AG08395 (cell line): Measurements from ENCODE around the gene TANC1.

Experiments
- DNase-seq: peaks from one replicate; pipeline ENCODE4 v3.0.0; 2012; ENCODE audit warnings: mixed read lengths, low spot score

The TANC1 gene

DNA sequence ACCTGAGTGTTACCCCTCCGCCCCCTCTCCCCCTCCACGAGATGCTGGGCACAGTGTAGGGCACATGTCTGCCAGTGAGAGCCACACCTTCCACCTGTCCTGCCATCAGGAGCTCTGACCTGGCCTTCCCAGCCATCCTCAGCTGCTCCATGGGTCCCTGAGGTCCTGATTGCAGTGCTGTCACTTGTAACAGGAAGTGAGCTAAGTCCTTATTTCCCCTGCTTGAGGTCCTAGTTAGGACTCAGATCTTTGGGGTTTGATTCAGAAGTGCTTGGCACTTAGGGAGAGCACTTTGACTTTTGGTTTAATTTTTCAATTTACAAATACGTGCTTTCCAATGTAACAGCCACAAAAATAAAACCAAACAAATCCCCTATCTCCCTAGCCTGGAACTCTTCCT is 192.5 kb downstream of the TANC1 start:
- DNase-seq = no peak

DNA sequence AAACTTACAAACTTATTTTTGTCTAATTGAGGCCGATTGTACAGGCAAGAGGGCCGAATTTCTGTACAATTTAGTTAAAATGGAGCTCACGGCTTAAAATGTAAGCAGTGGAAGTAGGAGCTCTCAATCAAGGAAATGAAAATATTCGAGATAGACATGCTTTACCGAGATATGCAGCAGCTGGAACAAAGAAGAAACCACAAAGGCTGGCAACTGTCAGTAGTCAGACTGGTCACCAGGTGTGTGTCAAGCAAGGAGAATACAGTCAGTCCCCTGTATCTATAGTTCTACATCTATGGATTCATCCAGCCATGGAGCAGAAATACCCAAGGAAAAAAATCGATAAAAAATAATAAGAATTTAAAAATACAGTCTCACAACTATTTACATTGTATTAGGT is 195.5 kb downstream of the TANC1 start:
- no peak for DNase-seq

DNA sequence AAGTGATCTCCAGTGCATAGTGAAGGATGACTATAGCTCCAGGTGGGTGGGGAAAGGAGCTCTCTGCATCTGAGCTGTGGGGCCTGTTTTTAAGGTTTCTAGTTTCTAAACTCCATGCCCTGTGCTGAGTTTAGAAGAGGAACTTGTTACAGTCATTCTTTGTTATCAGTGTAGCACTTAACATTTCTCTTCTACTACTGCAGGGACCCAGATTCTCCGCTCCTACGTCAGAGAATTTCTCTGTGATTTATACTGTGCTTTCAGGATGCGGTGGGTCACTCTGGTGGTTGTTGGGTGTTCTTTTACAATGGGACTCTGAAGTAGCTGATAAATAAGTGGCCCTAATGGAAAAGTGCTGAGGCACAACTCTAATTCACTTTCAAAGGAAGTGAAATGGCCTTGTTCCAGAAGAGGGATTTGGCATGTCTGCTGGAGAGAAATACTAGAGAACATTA is 196.0 kb downstream of the TANC1 start:
- DNase-seq = no peak

DNA sequence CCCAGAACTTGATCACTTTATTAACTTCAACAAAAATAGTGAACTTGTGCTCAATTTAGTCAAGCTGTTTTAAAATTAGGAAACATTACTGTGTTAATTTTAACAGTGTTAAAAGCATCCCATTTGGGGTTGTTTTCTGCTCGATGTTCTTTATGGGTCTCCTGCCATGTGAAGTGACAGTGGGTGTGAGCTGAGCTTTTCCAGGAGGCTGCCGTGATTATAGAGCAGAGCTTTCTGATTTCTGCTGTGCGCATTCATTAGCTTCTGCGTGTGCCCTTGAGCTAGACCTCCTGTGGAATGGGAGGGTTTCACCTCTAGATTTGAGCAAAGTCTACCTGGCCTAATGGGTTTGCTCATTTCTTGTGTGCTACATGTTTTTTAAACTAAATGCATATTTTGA is 196.6 kb downstream of the TANC1 start:
- DNase-seq = no peak

DNA sequence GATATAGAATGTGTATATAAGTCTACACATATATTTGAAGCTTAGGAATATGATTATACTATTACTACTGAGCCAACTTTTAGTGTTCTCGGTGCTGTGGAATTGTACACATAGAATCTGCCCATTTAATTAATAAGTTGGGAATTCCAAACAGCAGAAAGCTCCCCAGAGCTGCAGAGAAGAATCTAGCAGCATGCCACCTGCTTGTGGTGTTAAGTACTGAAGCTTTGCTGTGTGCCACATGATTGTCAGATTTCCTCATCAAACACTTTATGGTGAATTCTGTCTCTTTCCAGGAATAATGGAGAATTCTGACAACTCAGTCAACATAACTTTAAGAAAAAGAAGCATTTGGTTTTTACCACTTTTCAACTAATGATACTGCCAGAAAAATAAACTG is 200.3 kb downstream of the TANC1 start:
- DNase-seq = peak; percentile 20

DNA sequence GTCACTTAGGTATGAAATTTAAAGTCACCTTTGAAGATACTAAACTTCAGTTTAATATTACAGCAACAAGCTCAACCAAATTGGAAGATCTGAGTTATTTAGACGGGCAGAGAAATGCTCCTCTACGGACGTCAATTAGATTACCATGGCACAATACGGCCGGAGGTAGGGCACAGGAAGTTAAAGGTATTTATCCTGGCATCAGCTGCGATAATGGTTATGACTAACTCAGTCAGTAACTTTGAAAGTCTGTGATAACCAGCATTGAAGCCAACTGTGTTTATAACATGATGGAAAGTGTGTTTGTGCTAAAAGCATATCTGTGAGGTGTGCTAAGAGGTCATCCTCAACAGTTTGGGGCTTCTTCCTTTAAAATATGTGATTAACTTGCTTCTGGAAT is 200.7 kb downstream of the TANC1 start:
- no peak for DNase-seq

DNA sequence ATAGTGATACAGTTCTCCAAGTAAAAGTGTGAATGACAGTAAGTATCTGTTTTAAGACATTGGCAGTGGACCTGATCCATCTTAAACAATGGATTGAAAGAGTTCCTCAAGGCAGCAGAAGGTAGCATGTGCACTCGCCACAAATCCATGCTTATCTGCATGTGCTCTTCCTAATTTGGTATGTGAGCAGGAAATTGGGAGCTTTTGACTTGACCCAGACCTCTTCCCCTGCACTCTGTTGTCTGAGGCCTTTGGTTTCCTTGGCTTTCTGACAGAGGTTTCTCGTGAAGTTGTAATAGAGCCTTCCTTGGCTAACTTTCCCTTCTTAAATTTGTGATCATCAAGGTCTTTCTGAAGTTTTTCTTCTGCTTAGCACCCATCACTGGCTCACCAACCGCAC is 204.0 kb downstream of the TANC1 start:
- DNase-seq = no peak

DNA sequence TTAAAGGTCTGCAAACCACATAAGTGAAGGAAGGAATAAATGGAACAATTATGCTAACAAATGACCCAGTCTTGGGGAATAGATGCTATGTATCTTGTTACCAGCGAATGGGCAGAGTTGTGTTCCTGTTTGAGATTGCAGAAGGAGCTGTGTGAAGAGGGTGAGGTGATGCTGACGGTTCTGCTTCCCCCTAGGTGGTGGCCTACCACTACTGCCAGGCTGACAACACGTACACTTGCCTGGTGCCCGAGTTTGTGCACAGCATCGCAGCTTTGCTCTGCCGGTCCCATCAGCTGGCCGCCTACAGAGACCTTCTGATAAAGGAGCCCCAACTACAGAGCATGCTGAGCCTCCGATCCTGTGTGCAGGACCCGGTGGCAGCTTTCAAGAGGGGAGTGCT is 206.3 kb downstream of the TANC1 start:
- no peak for DNase-seq

DNA sequence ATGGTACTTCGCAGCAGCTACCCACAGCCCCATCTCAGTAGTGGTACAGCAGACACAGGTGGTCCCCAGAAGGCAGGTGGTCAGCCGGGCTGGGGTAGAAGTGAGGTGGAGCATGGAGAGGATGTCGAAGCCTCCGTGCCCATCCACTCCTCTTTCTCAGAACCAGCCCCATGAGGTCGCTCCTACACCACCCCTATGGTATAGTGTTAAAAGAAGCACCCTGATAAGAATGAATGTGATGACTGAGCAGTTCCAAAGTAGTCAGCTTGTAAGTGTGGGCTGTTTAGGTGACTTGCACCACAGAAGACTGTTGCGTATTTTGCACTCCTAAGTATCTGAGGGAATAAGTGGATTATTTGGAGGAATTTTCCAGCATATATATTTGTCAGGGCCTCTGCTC is 206.7 kb downstream of the TANC1 start:
- no peak for DNase-seq

DNA sequence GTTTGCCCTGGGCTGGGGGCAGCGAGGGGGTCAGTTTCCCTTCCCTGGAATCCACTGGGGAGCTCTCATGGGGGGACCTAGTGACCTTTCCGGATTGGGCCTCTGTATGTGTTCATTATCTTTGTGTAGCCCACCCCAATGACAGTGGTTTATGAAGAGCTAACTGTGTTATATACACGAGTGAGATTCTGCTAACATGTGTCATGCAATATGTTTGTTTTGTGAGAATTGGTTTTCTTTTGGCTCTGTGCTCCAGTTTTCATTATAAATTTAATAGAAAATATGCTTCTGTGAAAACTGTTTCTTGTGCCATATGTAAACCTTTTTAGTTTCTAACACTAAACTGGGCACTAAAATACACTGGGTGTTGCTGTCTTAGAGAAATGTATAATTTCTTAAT is 207.5 kb downstream of the TANC1 start:
- DNase-seq = no peak

DNA sequence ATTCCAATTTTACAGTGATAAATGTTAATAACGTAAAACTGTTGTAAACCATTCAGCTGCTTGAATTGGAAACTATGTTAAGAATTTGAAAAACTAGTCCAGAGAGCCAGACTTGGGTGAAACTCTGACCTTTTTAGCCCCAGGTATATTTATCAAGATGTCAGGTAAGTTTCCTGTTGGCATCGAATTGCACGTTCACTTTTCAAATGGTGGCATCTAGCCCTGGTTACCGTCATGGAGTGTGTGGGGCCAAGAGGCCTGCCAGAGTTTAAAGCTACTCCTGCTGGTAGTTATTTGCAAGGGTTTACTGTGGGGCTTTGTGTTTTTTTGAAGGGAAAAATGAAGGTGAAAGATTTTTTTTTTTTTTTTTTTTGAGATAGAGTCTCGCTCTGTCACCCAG is 208.1 kb downstream of the TANC1 start:
- no peak for DNase-seq

DNA sequence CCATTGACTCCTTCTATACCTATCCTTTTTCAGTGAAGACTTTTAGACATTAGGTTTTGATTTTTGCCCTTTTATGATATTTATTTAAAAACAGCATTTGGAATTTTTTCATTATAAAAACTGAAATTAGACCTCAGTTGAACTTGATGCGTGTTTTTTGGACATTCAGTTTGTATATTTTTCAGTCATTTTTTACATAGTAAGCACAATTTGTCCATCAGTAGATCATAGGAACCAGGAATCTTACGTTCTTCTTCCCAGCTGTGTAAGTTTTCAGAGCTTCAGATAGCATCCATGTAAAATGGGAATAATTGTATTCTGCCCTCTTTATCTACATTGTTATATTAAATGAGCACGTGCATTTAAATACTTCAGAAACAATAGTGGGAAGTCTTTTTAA is 208.9 kb downstream of the TANC1 start:
- no peak for DNase-seq

DNA sequence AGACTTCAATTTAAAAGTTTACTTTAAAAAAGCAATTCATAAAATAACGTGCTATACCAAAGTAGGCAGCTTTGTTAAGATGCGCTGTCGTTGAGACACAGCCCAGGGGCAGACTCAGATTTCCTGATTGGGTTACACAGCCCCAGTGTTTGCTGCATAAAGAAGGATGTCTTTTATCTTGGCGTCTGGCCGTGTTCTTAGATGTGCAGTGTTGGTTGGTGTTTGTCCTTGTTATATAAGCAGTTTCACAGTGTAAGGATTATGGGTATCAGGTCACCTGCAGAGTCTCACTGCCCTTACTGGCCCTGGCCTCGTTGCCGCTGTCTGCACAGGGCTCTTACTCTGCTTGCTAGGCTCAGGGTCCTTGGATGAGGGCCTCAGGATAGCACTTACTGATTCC is 209.5 kb downstream of the TANC1 start:
- no peak for DNase-seq

DNA sequence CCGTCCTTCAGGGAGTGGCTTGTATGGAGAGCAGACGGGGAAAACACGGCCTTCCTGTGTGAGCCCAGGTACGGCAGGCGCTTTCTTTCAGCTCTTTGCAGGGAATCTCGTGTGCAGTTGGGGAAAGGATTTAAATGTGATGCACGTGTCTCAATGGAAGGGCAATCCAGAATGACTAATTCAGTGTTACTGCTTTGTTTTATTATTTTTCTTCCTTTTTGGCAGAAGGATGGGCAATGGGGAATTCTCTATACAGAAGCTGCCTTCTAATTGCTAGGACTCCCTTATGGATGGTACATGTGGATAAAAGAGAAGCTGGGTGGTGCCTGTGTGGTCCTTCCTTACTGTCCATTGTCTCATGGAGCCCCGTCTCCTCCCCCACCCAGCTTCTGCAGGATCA is 210.7 kb downstream of the TANC1 start:
- DNase-seq = no peak

DNA sequence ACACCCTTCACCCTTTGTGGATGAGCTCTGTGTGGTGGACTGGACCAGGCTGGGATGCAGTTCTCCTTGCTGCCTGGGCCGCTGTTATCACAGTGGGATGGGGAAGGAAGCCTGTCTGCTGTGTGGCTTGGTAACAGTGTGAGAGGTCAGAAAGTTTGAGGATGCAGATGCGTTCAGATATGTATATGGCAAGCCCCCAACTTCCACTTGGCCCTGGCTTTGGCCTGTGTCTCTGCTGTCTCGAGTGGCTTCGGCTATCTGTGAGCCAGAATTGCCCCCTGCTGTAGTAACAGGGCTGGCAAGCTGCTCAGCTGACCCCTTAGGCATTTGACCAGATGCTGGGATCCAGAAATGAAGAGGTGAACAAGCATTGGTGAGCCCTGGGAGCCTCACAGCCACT is 211.3 kb downstream of the TANC1 start:
- no peak for DNase-seq

DNA sequence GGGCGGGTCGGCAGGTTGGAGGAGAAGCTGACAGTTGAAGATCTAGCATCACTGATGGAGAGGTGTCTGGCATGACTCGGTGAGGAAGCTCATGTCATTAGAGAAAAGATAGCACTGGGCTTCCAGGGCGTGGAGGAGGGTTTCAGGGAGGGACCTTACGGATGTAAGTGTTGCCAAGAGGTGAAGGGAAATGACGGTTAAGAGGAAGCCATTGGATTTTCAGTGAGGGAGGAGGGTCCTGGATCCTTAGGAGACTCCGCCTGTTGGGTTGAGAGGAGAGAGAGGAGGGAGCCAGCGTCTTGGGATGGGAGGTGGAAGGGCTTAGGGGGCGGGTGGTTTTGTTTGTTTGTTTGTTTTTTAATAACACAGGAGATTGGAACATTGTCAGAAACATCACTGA is 214.9 kb downstream of the TANC1 start:
- DNase-seq = no peak

DNA sequence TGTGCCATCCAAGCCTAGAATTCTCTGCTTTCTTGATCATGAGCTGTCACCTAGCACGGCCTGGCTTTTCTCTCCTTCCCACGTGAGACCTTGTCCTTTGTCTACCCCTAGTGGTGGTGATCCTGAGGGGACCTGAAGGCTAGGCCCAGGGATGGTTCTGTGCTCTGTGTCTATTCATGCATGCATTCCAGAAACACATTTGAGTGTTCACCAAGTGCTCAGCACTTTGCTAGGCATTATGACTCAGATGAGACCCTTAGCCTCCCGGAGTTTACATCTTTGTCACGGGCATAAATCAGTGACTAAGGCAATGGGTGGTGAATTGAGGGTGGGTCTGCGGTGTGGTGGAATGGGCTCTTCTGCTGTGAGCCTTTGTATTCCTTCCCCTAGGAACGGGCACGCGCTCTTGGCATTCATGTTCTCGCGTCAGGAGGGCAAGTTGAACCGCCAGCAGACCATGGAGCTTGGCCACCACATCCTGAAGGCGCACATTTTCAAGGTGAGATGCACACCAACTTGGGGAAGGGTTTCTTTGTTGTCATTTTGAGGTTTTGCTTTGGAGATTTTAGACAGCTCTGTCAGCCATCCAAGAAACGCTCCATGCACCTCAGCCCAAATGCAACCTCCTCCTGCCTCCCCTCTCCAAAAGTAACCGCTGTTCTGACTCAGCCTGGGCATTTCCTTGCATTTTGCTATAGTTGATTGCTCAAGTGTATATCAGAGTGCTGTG is 217.1 kb downstream of the TANC1 start:
- DNase-seq = peak; percentile 72

DNA sequence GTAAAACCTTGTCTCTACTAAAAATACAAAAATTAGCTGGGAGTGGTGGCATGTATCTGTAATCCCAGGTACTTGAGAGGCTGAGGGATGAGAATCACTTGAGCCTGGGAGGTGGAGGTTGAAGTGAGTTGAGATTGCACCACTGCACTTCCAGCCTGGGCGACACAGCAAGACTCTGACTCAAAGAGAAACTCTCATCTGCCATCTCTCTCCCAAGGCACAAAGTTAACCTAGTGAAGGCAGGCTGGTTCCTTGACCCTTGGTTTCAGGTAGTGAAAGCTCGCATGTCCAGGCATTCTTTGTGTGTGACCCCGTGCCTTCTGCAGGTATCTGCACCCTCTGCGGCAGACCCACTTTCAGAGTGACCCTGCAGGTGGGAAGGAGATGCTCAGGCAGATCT is 218.0 kb downstream of the TANC1 start:
- no peak for DNase-seq

DNA sequence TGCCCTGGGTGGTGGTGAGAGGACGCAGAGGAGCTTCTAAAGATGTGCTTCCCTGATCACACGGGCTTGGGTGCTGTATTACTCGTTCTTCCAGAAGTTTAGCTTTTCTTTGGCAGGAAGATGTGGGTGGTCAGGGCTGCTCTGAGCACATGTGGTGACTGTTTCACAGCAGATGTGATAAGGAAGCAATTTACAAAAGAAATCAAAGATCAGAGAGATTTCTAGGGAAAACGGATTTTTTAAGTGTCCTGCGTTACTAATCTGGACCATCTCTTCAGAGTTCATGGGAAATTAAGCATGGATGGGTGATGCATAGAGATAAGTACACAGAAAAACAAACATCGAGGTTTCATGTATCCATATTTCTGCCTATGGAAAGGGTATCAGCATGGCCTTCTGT is 218.7 kb downstream of the TANC1 start:
- no peak for DNase-seq

DNA sequence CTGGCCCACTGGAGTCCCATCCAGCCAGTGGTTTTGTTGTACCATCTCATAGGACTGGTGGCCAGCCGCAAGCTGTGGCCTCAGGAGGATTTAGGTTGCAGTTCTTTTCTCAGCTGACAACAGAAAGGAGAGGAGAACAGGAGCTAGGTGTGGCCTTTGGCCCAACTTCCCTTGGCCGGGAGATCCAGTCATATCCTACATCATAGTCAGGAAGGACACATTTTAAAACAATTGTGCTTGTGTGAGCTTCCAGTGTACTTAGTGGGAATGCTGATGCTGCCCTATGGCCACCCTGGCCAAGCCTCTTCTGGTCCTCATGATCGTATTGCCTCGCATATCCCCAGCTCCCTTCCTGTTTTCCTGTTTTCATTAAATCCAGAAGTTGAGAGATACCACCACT is 220.0 kb downstream of the TANC1 start:
- DNase-seq = no peak

DNA sequence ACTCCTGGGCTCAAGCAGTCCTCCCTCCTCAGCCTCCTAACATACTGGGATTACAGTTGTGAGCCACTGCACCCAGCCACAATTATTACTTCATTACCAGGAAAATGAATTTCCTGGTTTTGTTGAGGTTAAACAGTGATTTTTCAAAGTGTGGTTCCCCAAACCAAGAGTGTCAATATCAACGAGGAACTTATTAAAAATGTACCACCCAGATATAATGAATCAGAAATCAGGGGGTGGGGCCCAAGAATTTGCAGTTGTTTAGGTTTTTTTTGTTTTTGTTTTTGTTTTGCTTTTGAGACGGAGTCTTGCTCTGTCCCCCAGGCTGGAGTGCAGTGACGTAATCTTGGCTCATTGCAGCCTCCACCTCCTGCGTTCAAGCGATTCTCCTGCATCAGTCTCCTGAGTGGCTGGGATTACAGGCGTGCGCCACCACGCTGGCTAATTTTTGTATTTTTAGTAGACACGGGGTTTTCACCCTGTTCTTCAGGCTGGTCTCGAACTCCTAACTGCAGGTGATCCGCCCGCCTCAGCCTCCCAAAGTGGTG is 224.0 kb downstream of the TANC1 start:
- DNase-seq = no peak

DNA sequence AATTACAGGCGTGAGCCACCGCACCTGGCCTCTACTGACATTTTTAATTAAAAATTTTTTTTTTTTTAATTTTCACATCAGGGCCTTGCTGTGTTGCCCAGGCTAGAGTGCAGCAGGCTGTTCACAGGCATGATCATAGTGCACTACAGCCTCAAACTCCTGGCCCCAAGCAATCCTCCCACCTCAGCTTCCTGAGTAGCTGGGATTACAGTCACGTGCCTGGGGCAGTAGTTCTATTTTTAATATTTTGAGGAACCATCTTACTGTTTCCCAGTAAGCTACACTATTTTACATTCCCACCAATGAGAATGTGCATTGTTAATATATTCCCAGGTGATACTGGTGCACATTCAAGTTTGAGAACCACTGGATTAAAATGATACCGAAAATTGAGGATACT is 225.4 kb downstream of the TANC1 start:
- no peak for DNase-seq

DNA sequence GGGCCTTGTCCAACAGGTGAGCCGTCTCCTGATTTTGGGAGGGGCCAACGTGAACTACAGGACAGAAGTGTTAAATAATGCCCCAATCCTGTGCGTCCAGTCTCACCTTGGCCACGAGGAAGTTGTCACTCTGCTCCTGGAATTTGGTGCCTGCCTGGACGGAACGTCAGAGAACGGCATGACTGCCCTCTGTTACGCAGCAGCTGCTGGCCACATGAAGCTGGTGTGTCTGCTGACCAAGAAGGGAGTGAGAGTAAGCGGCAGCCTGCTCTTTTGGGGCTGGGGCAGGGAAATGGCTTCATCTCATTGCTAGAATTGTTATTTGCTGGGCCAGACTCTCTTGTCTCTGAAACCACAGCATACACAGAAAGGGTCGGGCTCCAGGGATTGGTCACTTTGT is 225.8 kb downstream of the TANC1 start:
- no peak for DNase-seq

DNA sequence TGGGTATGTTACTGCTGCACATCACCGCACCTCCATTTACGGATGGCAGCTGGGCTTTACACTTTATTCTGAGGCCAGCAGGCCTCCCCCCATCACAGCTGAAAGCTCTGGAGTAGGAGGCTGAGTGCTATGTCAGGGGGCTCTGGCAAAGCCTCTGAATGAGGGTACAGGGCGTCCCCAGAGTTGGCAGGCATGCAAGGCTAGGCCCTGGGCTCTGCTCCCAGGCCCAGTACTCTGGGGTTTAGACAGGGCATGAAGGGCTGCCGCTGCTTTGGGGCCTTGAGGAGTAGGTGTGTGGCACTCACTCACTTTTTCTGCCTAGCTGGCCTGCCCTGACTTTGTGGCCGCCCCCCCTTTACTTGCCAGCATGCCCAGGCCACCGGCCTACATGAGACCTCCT is 227.3 kb downstream of the TANC1 start:
- no peak for DNase-seq
